Measurements from ENCODE around the gene PAQR8. TPM values are rescaled to one million over a fixed set of nuclear protein-coding genes. Genes with fewer than 3 reads are reported as not detected.

Gene PAQR8
- 63.1 and 66.3 TPM in 2 replicates for polyA plus RNA-seq (2014; cell fraction: cytosol; rRNA removed)
- polyA plus RNA-seq (2014; cell fraction: nucleus; rRNA removed), result 14.9 and 19.3 TPM in 2 replicates

GRCh38 chr6:52361945-52362442 lies at the start of gene PAQR8:
Gene PAQR8 (plus strand): TSS chr6:52362151. CDS start chr6:52403214, 41,063 bp downstream.
- peak; percentile 75 for DNase-seq (ENCODE audit: low spot score)

- DNase-seq (ENCODE audit: low spot score), result peak; percentile 81
Measured at GRCh38 chr6:52312461-52312860, 49.5 kb upstream of the PAQR8 start.

GRCh38 chr6:52314752-52315151 lies 47.2 kb upstream of the PAQR8 start:
- DNase-seq (ENCODE audit: low spot score), result no peak

- no peak for DNase-seq (ENCODE audit: low spot score)
Measured at GRCh38 chr6:52317211-52317610, 44.7 kb upstream of the PAQR8 start.

GRCh38 chr6:52317841-52318581 lies 43.9 kb upstream of the PAQR8 start:
- no peak for DNase-seq (ENCODE audit: low spot score)

- no peak for DNase-seq (ENCODE audit: low spot score)
Measured at GRCh38 chr6:52324189-52324588, 37.8 kb upstream of the PAQR8 start.

- no peak for DNase-seq (ENCODE audit: low spot score)
Measured at GRCh38 chr6:52325695-52326471, 36.1 kb upstream of the PAQR8 start.

GRCh38 chr6:52326540-52327364 lies 35.2 kb upstream of the PAQR8 start:
- DNase-seq (ENCODE audit: low spot score), result no peak

GRCh38 chr6:52328303-52328662 lies 33.7 kb upstream of the PAQR8 start:
- no peak for DNase-seq (ENCODE audit: low spot score)

GRCh38 chr6:52328729-52329128 lies 33.2 kb upstream of the PAQR8 start:
- DNase-seq (ENCODE audit: low spot score), result no peak

- DNase-seq (ENCODE audit: low spot score), result no peak
Measured at GRCh38 chr6:52330470-52330869, 31.5 kb upstream of the PAQR8 start.

- no peak for DNase-seq (ENCODE audit: low spot score)
Measured at GRCh38 chr6:52331793-52332457, 30.0 kb upstream of the PAQR8 start.

GRCh38 chr6:52333840-52334200 lies 28.1 kb upstream of the PAQR8 start:
- DNase-seq (ENCODE audit: low spot score), result no peak

- DNase-seq (ENCODE audit: low spot score), result no peak
Measured at GRCh38 chr6:52335576-52335975, 26.4 kb upstream of the PAQR8 start.

- no peak for DNase-seq (ENCODE audit: low spot score)
Measured at GRCh38 chr6:52336919-52337561, 24.9 kb upstream of the PAQR8 start.

GRCh38 chr6:52337633-52338290 lies 24.2 kb upstream of the PAQR8 start:
- no peak for DNase-seq (ENCODE audit: low spot score)

GRCh38 chr6:52340603-52340880 lies 21.4 kb upstream of the PAQR8 start:
- no peak for DNase-seq (ENCODE audit: low spot score)

GRCh38 chr6:52341561-52342260 lies 20.2 kb upstream of the PAQR8 start:
- DNase-seq (ENCODE audit: low spot score), result no peak

- no peak for DNase-seq (ENCODE audit: low spot score)
Measured at GRCh38 chr6:52345311-52345710, 16.6 kb upstream of the PAQR8 start.

- DNase-seq (ENCODE audit: low spot score), result no peak
Measured at GRCh38 chr6:52346503-52346902, 15.4 kb upstream of the PAQR8 start.

All from SK-N-DZ (cell line).